DOHH2 (cell line): Measurements from ENCODE around the gene DDX55.

Experiments used
- CTCF ChIP-seq: fragments of 200-600 bp; sonication (generic); IDR thresholded peaks from one replicate; pipeline ENCODE4 v1.5.1; 2014; ENCODE audit warnings: antibody characterized with exemption, mild to moderate bottlenecking, low read depth, low read length; ENCODE audit not compliant: poor library complexity, severe bottlenecking
- EZH2phosphoT487 ChIP-seq: fragments of 200-600 bp; sonication (generic); IDR thresholded peaks from 2 replicates; pipeline ENCODE4 v1.6.1; 2017; ENCODE audit warnings: borderline replicate concordance, mild to moderate bottlenecking, antibody characterized with exemption, low read length, moderate library complexity, mixed read lengths

DNA sequence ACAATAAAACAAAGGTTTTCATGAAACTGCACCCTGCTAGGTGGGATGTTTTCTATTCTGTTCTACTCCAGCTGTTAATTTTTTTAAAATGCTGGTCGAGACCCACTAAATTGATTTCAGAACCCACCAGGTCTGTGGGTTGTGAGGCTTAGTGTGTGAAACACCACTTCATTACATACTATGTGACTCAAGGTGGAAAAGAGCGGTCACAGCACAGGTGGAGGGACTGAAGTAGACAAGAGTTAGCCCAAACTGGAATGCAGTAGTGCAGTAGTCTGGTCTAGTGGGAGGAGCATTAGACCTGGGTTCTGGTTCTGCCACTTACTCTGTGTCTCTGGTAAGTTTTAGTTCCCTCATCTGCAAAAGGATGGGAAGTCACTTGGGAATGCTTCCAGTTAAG lies 12.2 kb downstream of the DDX55 start:
- TF ChIP-seq CTCF (no peak), EZH2phosphoT487 (no peak)
